Measurements from ENCODE around the gene WDFY2.

DNA sequence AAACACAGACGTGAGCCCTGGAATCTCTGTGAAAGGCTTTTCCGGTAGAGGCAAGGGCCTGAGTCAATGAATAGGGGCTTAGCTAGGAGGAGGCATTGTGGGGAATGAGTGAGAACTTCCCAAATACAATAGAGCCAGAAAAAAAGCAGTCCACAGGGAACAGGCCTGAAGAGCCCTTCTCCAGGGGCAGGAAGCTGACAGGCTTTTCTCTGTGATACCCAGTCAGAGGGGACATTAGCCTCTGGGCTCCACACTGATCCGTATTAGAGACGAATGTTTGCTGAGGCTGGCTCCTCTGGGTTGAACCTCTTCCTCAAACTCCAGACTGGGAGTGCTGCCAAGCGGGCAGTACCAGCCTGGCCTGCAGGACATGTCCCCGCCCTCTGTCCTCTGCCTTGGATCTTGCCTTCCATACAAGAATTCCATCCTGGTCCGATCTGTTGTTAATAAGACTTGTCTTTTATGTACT lies 217.4 kb downstream of the WDFY2 start:
- TF ChIP-seq CTCF (IDR thresholded peaks at IDR 0.05; ENCODE audit: poor library complexity, severe bottlenecking) (no peak), EZH2 (IDR thresholded peaks at IDR 0.05; ENCODE audit: borderline replicate concordance, insufficient read depth, low read length, poor library complexity, severe bottlenecking) (no peak)
